ENCODE measurements around the gene PNN. TPM values are rescaled to one million over a fixed set of nuclear protein-coding genes. Genes with fewer than 3 reads are reported as not detected.
A peak's percentile ranks its signal among the peaks of the same experiment; 100 is the strongest.
"Not testable (repeated sequence)": the region's sequence is repeated elsewhere in the genome, so short reads cannot be mapped to it uniquely, and the experiment has no call there.

Gene PNN
- total RNA-seq (100 to 1,000 TPM in 2 of 5 donors, 10 to 100 TPM in 3; 80.2 to 136 (median 94.4) TPM), total RNA-seq (125 to 249 (median 176) reads per million in 29 experiments)
- total RNA-seq (2013), result 67.9 TPM

GRCh38 chr14:39174560-39175444, at the start of gene PNN:
PNN (plus strand) TSS chr14:39175254; CDS start chr14:39175280, 26 bp downstream.
- DNase-seq (peak; percentile 86 to 99 (median 97)), ATAC-seq (replicated peaks in 1 of 4) (peak; percentile 90 to 91 (median 91))
- H3K4me3 Mint-ChIP-seq, result peak within 1 kb of the TSS; percentile 95 to 100 (median 99)
- peaks cover 21 to 38% of the 10 kb centered on the region in 2 experiments for H3K4me1 ChIP-seq (ENCODE audit: control insufficient read depth in 1 of 2, extremely low read depth in 1 of 2, insufficient read depth in 2 of 2, low read length in 2 of 2)
- H3K4me3 ChIP-seq (ENCODE audit: control insufficient read depth in 1 of 2, extremely low read depth in 1 of 2, low read length in 1 of 2), result peak within 1 kb of the TSS; percentile 94 to 95
- WGBS (ENCODE audit: insufficient coverage), result 5% methylated on average over 44 of the region's 56 CpGs
- H3K27me3 ChIP-seq (replicated peaks in 1 of 2; ENCODE audit: control insufficient read depth in 2 of 2, extremely low read depth in 1 of 2, insufficient read depth in 2 of 2, low read length in 1 of 2), result no peaks in the 10 kb centered on the region
- H3K27ac Mint-ChIP-seq, result peak within 1 kb of the TSS; percentile 99 to 100
- POLR2A ChIA-PET, result interaction anchor here (0.6 to 1.4 kb wide), 9 partner anchors 25 to 257 kb away, joined by 3 to 6 read pairs (median 4); partner anchors contain the start of genes GEMIN2 (in 2 of the 2), SEC23A (in 2 of the 2) and FBXO33 (in 1 of the 2)
- H3K9me3 ChIP-seq, result no peaks in the 10 kb centered on the region
- H3K27ac ChIP-seq (ENCODE audit: low read length), result peak within 1 kb of the TSS; percentile 94
- no peaks in the 10 kb centered on the region for H3K27me3 Mint-ChIP-seq
- H3K9me3 Mint-ChIP-seq, result no peaks in the 10 kb centered on the region
- H3K36me3 ChIP-seq (ENCODE audit: control insufficient read depth in 2 of 2, extremely low read depth in 1 of 2, insufficient read depth in 1 of 2, low read length in 1 of 2), result peaks cover 12 to 34% of the 10 kb centered on the region in 2 donors
- H3K4me1 Mint-ChIP-seq, result peaks cover 42 to 55% (median 50%) of the 10 kb centered on the region in 3 donors
- CTCF ChIA-PET, result interaction anchor here (0.6 to 0.9 kb wide), 3 partner anchors 8 to 1098 kb away, joined by 3 to 6 read pairs (median 3); no protein-coding TSS in a partner anchor
- peaks cover 28% of the 10 kb centered on the region for H3K36me3 Mint-ChIP-seq

- POLR2A ChIA-PET, result interaction anchor here (0.6 kb wide), 2 partner anchors 40 to 42 kb away, joined by 3 to 5 read pairs; no protein-coding TSS in a partner anchor
- WGBS (ENCODE audit: insufficient coverage), result 100% methylated on average over 4 of the region's 8 CpGs
Measured at GRCh38 chr14:39137835-39138234, 37.2 kb upstream of the PNN start.

GRCh38 chr14:39138440-39138839, 36.6 kb upstream of the PNN start:
- WGBS (ENCODE audit: insufficient coverage), result no CpG with 5 or more reads among the region's 1 CpG
- Mint-ChIP-seq H3K4me3 (no peak overlapping the region), H3K4me1 (peaks cover 0 to 3% (median 0%) of the 10 kb centered on the region in 3 donors), H3K27ac (no peak overlapping the region), H3K27me3 (no peaks in the 10 kb centered on the region), H3K9me3 (peaks cover 0 to 5% (median 3%) of the 10 kb centered on the region in 3 donors), H3K36me3 (peaks cover 44% of the 10 kb centered on the region)
- H3K27ac ChIP-seq (ENCODE audit: low read length), result no peak overlapping the region
- H3K4me1 ChIP-seq (ENCODE audit: control insufficient read depth in 1 of 2, extremely low read depth in 1 of 2, insufficient read depth in 2 of 2, low read length in 2 of 2), result no peaks in the 10 kb centered on the region
- ChIA-PET POLR2A (interaction anchor here in 1 of 2 donors (0.6 kb wide), 1 partner anchor 41 kb away, joined by 3 read pairs; no protein-coding TSS in a partner anchor), CTCF (no interaction called here)
- peaks cover 7 to 27% of the 10 kb centered on the region in 2 donors for H3K36me3 ChIP-seq (ENCODE audit: control insufficient read depth in 2 of 2, extremely low read depth in 1 of 2, insufficient read depth in 1 of 2, low read length in 1 of 2)
- DNase-seq, result no peak
- no peaks in the 10 kb centered on the region for H3K27me3 ChIP-seq (replicated peaks in 1 of 2; ENCODE audit: control insufficient read depth in 2 of 2, extremely low read depth in 1 of 2, insufficient read depth in 2 of 2, low read length in 1 of 2)
- no peak overlapping the region for H3K4me3 ChIP-seq (ENCODE audit: control insufficient read depth in 1 of 2, extremely low read depth in 1 of 2, low read length in 1 of 2)
- ATAC-seq (replicated peaks in 1 of 4), result no peak
- no peaks in the 10 kb centered on the region for H3K9me3 ChIP-seq

More at GRCh38 chr14:39137835-39138234, 37.2 kb upstream of the PNN start:
- ATAC-seq (replicated peaks in 1 of 4); H3K27ac ChIP-seq (ENCODE audit: low read length); H3K9me3 Mint-ChIP-seq; H3K27me3 Mint-ChIP-seq; H3K4me3 ChIP-seq (ENCODE audit: control insufficient read depth in 1 of 2, extremely low read depth in 1 of 2, low read length in 1 of 2); DNase-seq; H3K4me1 ChIP-seq (ENCODE audit: control insufficient read depth in 1 of 2, extremely low read depth in 1 of 2, insufficient read depth in 2 of 2, low read length in 2 of 2); H3K4me3 Mint-ChIP-seq; H3K27ac Mint-ChIP-seq; H3K4me1 Mint-ChIP-seq; H3K9me3 ChIP-seq; H3K27me3 ChIP-seq (replicated peaks in 1 of 2; ENCODE audit: control insufficient read depth in 2 of 2, extremely low read depth in 1 of 2, insufficient read depth in 2 of 2, low read length in 1 of 2); CTCF ChIA-PET: not testable (repeated sequence)
- peaks cover 40% of the 10 kb centered on the region for H3K36me3 Mint-ChIP-seq
- H3K36me3 ChIP-seq (ENCODE audit: control insufficient read depth in 2 of 2, extremely low read depth in 1 of 2, insufficient read depth in 1 of 2, low read length in 1 of 2), result peaks cover 7 to 30% of the 10 kb centered on the region in 2 donors

DNA sequence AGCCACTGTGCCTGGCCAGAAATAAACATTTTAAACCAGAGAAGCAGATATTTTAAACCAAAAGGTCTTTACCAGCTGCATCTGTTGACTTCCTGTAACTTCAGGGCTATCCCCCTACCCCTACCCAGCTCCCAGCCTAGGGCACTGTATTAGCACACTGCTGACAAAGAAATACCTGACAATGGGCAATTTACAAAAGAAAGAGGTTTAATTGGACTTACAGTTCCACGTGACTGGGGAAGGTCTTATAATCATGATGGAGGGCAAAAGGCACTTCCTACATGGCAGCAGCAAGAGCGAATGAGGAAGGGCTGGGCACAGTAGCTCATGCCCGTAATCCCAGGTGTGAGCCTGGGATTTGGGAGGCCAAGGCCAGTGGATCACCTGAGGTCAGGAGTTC, 34.9 kb upstream of the PNN start:
- peaks cover 37% of the 10 kb centered on the region for H3K36me3 Mint-ChIP-seq
- peaks cover 0 to 23% of the 10 kb centered on the region in 2 donors for H3K36me3 ChIP-seq (ENCODE audit: control insufficient read depth in 2 of 2, extremely low read depth in 1 of 2, insufficient read depth in 1 of 2, low read length in 1 of 2)

DNA sequence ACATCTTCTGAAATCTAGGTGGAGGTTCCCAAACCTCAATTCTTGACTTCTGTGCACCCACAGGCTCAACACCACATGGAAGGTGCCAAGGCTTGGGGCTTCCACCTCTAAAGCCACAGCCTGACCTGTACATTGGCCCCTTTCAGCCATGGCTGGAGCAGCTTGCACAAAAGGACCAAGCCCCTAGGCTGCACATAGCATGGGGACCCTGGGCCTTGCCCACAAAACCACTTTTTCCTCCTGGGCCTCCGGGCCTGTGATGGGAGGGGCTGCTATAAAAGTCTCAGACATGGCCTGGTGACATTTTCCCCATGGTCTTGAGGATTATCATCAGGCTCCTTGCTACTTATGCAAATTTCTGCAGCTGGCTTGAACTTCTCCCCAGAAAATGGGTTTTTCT, 33.4 kb upstream of the PNN start:
- H3K4me1 ChIP-seq (ENCODE audit: control insufficient read depth in 1 of 2, extremely low read depth in 1 of 2, insufficient read depth in 2 of 2, low read length in 2 of 2); H3K9me3 ChIP-seq; H3K27ac Mint-ChIP-seq; CTCF ChIA-PET; H3K27me3 ChIP-seq (replicated peaks in 1 of 2; ENCODE audit: control insufficient read depth in 2 of 2, extremely low read depth in 1 of 2, insufficient read depth in 2 of 2, low read length in 1 of 2); H3K4me1 Mint-ChIP-seq; H3K9me3 Mint-ChIP-seq; H3K27ac ChIP-seq (ENCODE audit: low read length); POLR2A ChIA-PET; H3K4me3 ChIP-seq (ENCODE audit: control insufficient read depth in 1 of 2, extremely low read depth in 1 of 2, low read length in 1 of 2); H3K27me3 Mint-ChIP-seq; ATAC-seq (replicated peaks in 1 of 4); DNase-seq; H3K4me3 Mint-ChIP-seq: not testable (repeated sequence)
- peaks cover 0 to 12% of the 10 kb centered on the region in 2 donors for H3K36me3 ChIP-seq (ENCODE audit: control insufficient read depth in 2 of 2, extremely low read depth in 1 of 2, insufficient read depth in 1 of 2, low read length in 1 of 2)
- H3K36me3 Mint-ChIP-seq, result peaks cover 35% of the 10 kb centered on the region
- WGBS (ENCODE audit: insufficient coverage), result no CpG with 5 or more reads among the region's 1 CpG

More for the DNA sequence above, 34.9 kb upstream of the PNN start:
- Mint-ChIP-seq H3K4me3 (no peak overlapping the region), H3K4me1 (peaks cover 0 to 3% (median 0%) of the 10 kb centered on the region in 3 donors), H3K9me3 (peaks cover 0 to 5% (median 3%) of the 10 kb centered on the region in 3 donors), H3K27ac (no peak overlapping the region), H3K27me3 (no peaks in the 10 kb centered on the region)
- POLR2A ChIA-PET, result interaction anchor here (0.6 to 0.7 kb wide), 2 partner anchors 64 to 1012 kb away, joined by 5 to 9 read pairs; no protein-coding TSS in a partner anchor
- CTCF ChIA-PET, result no interaction called here
- no peak for ATAC-seq (replicated peaks in 1 of 4)
- Histone ChIP-seq H3K27me3 (replicated peaks in 1 of 2; ENCODE audit: control insufficient read depth in 2 of 2, extremely low read depth in 1 of 2, insufficient read depth in 2 of 2, low read length in 1 of 2) (no peaks in the 10 kb centered on the region), H3K27ac (ENCODE audit: low read length) (no peak overlapping the region), H3K4me3 (ENCODE audit: control insufficient read depth in 1 of 2, extremely low read depth in 1 of 2, low read length in 1 of 2) (no peak overlapping the region), H3K4me1 (ENCODE audit: control insufficient read depth in 1 of 2, extremely low read depth in 1 of 2, insufficient read depth in 2 of 2, low read length in 2 of 2) (no peaks in the 10 kb centered on the region), H3K9me3 (no peaks in the 10 kb centered on the region)
- WGBS (ENCODE audit: insufficient coverage), result 83% methylated on average over 3 of the region's 3 CpGs
- no peak for DNase-seq

DNA sequence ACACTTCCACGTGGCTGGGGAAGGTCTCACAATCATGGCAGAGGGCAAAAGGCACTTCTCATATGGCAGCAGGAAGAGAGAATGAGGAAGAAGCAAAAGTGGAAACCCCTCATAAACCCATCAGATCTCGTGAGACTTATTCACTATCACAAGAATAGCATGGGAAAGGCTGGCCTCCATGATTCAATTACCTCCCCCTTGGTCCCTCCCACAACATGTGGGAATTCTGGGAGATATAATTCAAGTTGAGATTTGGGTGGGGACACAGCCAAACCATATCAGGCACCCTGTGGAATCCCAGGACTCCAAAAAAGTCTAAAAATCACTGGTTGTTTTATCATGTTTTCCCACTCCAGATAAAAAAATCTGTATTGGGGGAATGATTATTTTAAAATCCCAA, 31.8 kb upstream of the PNN start:
- ATAC-seq (replicated peaks in 1 of 4); POLR2A ChIA-PET; DNase-seq; H3K4me3 Mint-ChIP-seq; H3K4me1 ChIP-seq (ENCODE audit: control insufficient read depth in 1 of 2, extremely low read depth in 1 of 2, insufficient read depth in 2 of 2, low read length in 2 of 2); H3K27ac Mint-ChIP-seq; H3K4me3 ChIP-seq (ENCODE audit: control insufficient read depth in 1 of 2, extremely low read depth in 1 of 2, low read length in 1 of 2); H3K27ac ChIP-seq (ENCODE audit: low read length); H3K27me3 ChIP-seq (replicated peaks in 1 of 2; ENCODE audit: control insufficient read depth in 2 of 2, extremely low read depth in 1 of 2, insufficient read depth in 2 of 2, low read length in 1 of 2); H3K9me3 ChIP-seq; H3K36me3 ChIP-seq (ENCODE audit: control insufficient read depth in 2 of 2, extremely low read depth in 1 of 2, insufficient read depth in 1 of 2, low read length in 1 of 2); H3K27me3 Mint-ChIP-seq; CTCF ChIA-PET; H3K4me1 Mint-ChIP-seq; H3K9me3 Mint-ChIP-seq: not testable (repeated sequence)
- WGBS (ENCODE audit: insufficient coverage), result no CpG with 5 or more reads among the region's 2 CpGs
- peaks cover 39% of the 10 kb centered on the region for H3K36me3 Mint-ChIP-seq

Data from T-cell (primary cell).